SHP77 (cell line): ENCODE measurements around the gene GYG2.

Experiments used
- DNase-seq, 2 experiments: peaks; one replicate each; lab custom pipeline; 2025; lab: John Stamatoyannopoulos, UW

Gene GYG2

GRCh38 chrX:2817036-2817435, 11.7 kb upstream of the GYG2 start:
- DNase-seq = no peak

DNA sequence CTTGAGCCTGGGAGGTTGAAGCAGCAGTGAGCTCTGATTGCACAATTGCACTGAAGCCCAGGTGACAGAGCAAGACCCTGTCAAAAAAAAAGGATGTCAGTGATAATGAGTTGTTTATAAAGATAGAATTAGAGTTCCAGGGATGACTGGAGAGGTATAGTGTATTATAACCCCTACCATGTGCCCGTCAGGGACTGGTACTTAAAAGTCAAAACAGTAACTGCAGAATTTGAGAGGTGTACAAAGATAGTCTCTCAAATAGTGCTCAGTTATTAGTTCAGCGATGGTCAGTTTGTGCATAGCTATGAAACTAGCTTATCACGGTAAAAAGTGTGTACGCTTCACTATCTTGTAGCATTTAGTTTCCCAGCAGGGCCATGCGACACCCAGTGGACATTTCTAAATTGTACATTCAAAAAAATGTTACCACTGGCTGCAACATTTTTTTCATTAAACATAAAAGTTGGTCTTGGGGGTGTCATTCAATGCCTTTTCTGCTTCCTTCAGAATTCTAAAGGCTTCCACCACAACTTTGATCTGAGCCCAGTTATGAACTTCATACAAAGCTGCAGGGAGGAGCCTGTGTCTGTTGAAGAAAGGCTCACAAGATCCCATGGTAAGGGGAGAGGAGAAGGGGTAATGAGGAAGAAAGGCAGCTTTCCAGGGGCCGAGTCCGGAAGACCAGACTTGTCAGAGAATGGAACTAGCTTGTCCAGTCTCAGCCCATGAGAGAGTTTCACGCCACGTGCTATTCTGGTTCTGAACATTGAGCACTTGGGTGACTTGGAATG, 9.2 kb upstream of the GYG2 start:
- no peak for DNase-seq

DNA sequence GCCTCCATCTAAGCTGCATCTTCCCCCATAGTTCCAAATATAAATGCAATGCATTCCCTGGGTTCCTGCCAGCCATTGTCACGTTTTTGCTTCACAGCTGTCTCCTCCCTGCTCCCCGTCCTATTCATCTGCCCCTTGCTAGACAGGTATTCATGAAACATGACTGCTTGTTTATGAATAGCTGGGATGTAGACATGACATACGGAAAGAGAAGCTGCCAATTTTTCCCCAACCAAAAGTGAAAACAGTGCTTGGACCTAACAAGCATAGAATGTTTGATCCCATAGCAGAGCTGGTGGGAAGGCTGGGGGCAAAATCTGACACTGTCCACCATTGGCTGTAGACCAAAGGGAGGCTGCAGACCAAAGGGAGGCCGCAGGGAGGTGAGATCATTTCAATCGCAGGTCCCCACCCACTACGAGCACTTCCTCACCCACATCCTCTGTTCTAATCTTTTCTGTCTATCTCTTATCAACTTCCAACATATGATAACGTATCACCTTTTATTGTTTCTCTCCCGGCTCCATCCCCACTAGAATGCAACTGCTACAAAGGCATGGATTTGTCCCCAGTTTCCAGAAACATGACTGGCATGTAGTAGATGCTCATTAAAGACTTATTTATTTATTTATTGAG, 8.5 kb upstream of the GYG2 start:
- no peak for DNase-seq

DNA sequence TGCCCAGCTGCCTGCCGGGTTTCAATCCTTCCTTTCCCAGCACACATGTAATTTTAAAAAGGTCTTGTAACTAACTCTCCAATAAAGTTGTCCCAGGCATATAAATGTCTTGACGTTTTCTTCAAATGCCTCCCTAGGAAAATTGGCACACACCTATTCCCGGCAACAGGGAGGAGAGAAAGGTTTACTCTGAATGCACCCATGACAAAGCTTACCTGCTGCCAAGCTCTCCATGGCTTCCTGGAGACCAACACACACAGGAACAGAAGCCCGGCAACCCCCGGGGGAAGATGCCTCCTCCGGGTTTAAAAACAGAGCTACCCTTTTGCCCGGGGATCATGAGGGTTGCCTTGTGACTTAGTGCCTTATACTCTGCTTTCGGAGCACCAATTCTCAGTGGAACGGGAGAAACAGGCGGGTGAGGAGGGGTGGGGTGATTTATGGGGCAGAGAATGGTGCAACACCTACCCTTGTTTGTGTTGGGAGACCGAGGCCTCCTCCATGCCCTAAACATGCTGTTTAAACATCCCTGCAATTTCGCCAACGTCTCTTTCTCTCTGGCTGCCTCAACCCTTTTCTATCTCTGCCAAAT, 4.8 kb upstream of the GYG2 start:
- no peak for DNase-seq

DNA sequence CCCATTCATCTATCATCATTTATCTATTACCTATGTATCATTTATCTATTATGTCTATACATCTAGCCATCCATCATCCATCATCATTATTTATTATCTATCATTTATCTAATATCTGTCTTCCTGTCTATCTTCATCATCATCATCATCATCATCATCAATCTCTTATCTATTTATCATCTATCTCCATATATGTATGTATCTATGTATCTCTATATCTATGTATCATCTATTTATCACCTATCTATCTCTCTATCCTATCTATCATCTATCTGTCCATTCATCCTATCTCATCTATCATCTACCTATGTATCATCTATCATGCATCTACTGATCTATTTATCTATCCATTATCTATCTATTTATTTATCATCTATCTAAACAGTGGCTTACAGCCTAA, 3.8 kb upstream of the GYG2 start:
- DNase-seq = no peak

- no peak for DNase-seq
These were observed 255 bp downstream of the GYG2 start for GRCh38 chrX:2828959-2829411.

GRCh38 chrX:2829469-2830246, 928 bp downstream of the GYG2 start:
- no peak for DNase-seq

DNA sequence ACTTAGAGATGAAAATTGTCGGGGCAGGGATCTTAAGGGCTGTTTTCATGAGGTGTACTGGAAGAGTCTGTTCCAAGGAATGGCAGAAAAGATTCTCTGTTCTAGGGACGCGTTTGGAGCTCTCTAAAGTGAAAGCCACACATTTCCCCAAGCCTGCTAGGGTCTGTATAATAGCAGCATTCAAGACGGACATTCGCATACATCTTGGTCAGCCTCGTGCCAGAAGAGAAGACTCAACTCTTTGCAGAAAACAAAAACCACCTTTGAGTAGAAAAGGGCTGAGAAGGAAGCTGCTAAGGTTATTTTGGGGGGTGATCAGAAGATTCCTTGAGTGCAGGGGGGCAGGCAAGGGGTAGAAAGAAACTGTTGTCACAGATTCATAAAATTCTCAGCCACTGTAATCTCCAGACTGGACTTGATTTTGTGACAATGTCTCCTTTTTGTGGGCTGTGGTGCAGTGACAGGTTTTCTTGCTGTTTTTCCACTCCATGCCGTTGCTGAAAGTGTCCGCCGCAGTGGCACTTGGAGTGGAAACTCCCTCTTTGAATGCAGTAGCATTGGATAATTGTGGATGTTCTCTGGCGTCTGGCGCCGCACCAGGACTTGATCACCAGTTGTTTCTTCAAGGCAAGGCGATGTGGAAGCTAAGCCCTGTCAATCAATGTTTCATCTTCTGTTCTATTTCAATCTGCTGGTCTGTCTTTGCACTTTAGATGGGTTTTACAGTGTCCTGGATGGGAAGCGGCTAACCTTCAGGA, 2.9 kb downstream of the GYG2 start:
- DNase-seq = no peak

DNA sequence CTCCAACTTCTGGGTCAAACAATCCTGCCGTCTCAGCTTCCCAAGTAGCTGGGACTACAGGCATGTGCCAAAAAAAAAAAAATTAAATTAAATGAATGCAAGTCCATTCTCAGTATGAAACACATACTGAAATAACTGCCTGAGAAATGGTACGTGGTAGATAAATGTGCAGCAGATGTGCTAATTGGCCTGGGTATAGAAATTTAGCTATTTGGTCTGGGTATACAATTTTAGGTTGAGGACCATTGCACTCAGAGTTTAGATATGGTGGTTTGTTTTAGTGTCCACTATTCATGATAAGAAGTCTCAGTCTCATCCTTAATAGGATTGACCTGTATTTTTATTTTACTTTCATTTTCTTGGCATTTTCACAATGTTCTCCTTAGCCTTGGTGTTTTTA, 9.2 kb downstream of the GYG2 start:
- DNase-seq = no peak

- DNase-seq = no peak
These were observed 12.2 kb downstream of the GYG2 start for GRCh38 chrX:2840961-2841360.

DNA sequence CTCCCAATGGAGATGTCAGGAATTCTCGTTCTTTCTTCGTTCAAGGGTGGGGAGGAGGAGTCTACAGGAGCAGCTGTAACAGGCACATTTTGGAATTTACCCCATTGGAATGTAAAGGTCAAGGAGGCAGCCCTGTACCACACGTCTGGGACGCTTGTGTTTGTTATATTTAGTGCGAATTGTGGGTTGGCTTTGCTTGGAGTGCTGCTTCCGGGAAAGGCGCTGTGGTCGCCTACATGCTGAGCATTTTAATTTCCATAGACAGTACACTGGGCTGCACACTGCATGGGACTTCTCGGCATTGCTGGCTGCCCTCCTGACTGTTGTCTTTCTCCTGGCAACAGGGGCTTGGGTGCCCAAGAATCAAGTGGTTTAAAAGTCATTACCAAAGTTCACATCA, 12.8 kb downstream of the GYG2 start:
- no peak for DNase-seq

- no peak for DNase-seq
These were observed 18.3 kb downstream of the GYG2 start for GRCh38 chrX:2846992-2847391.

- no peak for DNase-seq
These were observed 20.2 kb downstream of the GYG2 start for GRCh38 chrX:2848871-2849301.

- no peak for DNase-seq
These were observed 26.2 kb downstream of the GYG2 start for GRCh38 chrX:2854918-2855317.

GRCh38 chrX:2855761-2856160, 27.0 kb downstream of the GYG2 start:
- DNase-seq = no peak

- no peak for DNase-seq
These were observed 28.8 kb downstream of the GYG2 start for GRCh38 chrX:2857566-2857965.

GRCh38 chrX:2859197-2859797, 30.6 kb downstream of the GYG2 start:
- no peak for DNase-seq

GRCh38 chrX:2862404-2862803, 33.7 kb downstream of the GYG2 start:
- DNase-seq = no peak

DNA sequence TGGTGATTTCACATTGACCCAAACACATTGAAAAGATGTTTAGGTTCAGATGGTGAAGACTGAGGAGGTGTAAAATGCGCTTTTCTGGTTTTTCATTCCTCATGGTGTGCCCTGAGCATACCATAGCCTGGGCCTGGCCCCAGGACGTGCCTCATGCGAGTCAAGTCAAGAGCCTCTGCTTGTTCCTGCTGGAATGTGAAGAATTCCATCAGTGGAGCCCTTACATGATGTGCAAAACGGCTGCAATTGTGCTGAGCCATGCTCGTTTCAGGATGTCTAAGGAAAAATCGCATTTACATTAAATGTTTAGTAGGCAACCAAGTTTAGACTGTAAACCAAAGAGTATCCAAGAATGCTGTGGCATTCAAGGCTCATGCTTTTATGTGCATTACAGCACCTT, 34.9 kb downstream of the GYG2 start:
- DNase-seq = no peak

- no peak for DNase-seq
These were observed 38.5 kb downstream of the GYG2 start for GRCh38 chrX:2867206-2867605.

- no peak for DNase-seq
These were observed 41.9 kb downstream of the GYG2 start for GRCh38 chrX:2870650-2871049.
